PC-9 (cell line): ENCODE data around the gene THAP8. TPM values are rescaled to one million over a fixed set of nuclear protein-coding genes. Genes with fewer than 3 reads are reported as not detected.

ENCODE experiments used
- BruUV-seq: library from RNA; stranded (reverse); fragments of 400-500 nt; replicated peaks from 2 replicates; lab custom pipeline; 2021; lab: Mats Ljungman, UMichigan
- CTCF ChIA-PET: fragments of 300-600 bp; sonication (Branson Sonifier 250); formaldehyde crosslinking; loops from one replicate; lab custom pipeline; 2022; ENCODE audit warnings: antibody characterized with exemption; lab: Charles Lee
- POLR2A ChIA-PET: fragments of 300-600 bp; sonication (Branson Sonifier 250); formaldehyde crosslinking; loops from one replicate; lab custom pipeline; 2022; ENCODE audit warnings: antibody characterized with exemption; ENCODE audit not compliant: unreplicated experiment; lab: Charles Lee
- DNase-seq, 2 experiments: peaks; one replicate each; pipeline versions ENCODE4 v3.0.0 to v3.0.0-alpha.2; 2015 to 2022; ENCODE audit warnings: mixed read lengths in 1 of 2
- H2AFZ ChIP-seq: fragments of 200-600 bp; sonication (generic); 2 replicates; pipeline ENCODE4 v1.8.1; 2017; ENCODE audit warnings: antibody characterized with exemption
- H3F3A ChIP-seq: fragments of 200-600 bp; sonication (generic); 2 replicates; pipeline ENCODE4 v1.8.1; 2017; ENCODE audit warnings: antibody characterized with exemption, mild to moderate bottlenecking, low read depth; ENCODE audit not compliant: insufficient read depth
- H3K27ac ChIP-seq: fragments of 200-600 bp; sonication (generic); 2 replicates; pipeline ENCODE4 v1.6.1; 2016; ENCODE audit warnings: mixed run types
- H3K27me3 ChIP-seq: fragments of 200-600 bp; sonication (generic); 2 replicates; pipeline ENCODE4 v1.6.1; 2016; ENCODE audit warnings: low read depth, mixed run types; ENCODE audit not compliant: insufficient read depth
- H3K36me3 ChIP-seq: fragments of 200-600 bp; sonication (generic); 2 replicates; pipeline ENCODE4 v1.6.1; 2016; ENCODE audit warnings: low read depth, mixed run types
- H3K4me1 ChIP-seq: fragments of 200-600 bp; sonication (generic); replicated peaks from 2 replicates; pipeline ENCODE4 v1.6.1; 2016; ENCODE audit warnings: mixed run types; ENCODE audit not compliant: insufficient read depth
- H3K4me2 ChIP-seq: fragments of 200-600 bp; sonication (generic); 2 replicates; pipeline ENCODE4 v1.6.1; 2017; ENCODE audit warnings: mixed run types
- H3K4me3 ChIP-seq: fragments of 200-600 bp; sonication (generic); 2 replicates; pipeline ENCODE4 v1.6.1; 2016; ENCODE audit warnings: mixed run types
- H3K79me2 ChIP-seq: fragments of 200-600 bp; sonication (generic); 2 replicates; pipeline ENCODE4 v1.6.1; 2017; ENCODE audit warnings: low read depth, mixed run types
- H3K9me2 ChIP-seq: fragments of 200-600 bp; sonication (generic); 2 replicates; pipeline ENCODE4 v1.8.1; 2017; ENCODE audit warnings: mild to moderate bottlenecking; ENCODE audit not compliant: insufficient read depth
- H3K9me3 ChIP-seq: fragments of 200-600 bp; sonication (generic); 2 replicates; pipeline ENCODE4 v1.8.1; 2016; ENCODE audit warnings: low read depth; ENCODE audit not compliant: insufficient read depth
- H4K20me1 ChIP-seq: fragments of 200-600 bp; sonication (generic); 2 replicates; pipeline ENCODE4 v1.8.1; 2017; ENCODE audit not compliant: insufficient read depth
- EZH2 ChIP-seq: fragments of 200-600 bp; sonication (generic); IDR thresholded peaks from 2 replicates; pipeline ENCODE4 v1.8.0; 2017; ENCODE audit warnings: antibody characterized with exemption, low read depth
- intact Hi-C: fragments of 100-400 bp; cut with micrococcal nuclease; formaldehyde crosslinking; loops from one replicate; pipeline ENCODE4 v1.10.0; 2022; ENCODE audit not compliant: unreplicated experiment
- total RNA-seq: library from RNA; stranded (reverse); gene quantifications from 2 replicates; pipeline ENCODE4 v1.2.3, GENCODE V29; 2021
- TF ChIP-seq, protein P1 (sequence below): fragments of 200-600 bp; sonication (generic); conservative IDR thresholded peaks from 2 replicates; pipeline ENCODE4 v1.6.1; 2017; ENCODE audit warnings: mixed run types, antibody characterized with exemption, mild to moderate bottlenecking, moderate library complexity

THAP8 gene
- total RNA-seq, 1 experiment from 2014 or later, result 5.2 TPM

- intact Hi-C loops, result no loop called here
- TF ChIP-seq, protein P1, sequence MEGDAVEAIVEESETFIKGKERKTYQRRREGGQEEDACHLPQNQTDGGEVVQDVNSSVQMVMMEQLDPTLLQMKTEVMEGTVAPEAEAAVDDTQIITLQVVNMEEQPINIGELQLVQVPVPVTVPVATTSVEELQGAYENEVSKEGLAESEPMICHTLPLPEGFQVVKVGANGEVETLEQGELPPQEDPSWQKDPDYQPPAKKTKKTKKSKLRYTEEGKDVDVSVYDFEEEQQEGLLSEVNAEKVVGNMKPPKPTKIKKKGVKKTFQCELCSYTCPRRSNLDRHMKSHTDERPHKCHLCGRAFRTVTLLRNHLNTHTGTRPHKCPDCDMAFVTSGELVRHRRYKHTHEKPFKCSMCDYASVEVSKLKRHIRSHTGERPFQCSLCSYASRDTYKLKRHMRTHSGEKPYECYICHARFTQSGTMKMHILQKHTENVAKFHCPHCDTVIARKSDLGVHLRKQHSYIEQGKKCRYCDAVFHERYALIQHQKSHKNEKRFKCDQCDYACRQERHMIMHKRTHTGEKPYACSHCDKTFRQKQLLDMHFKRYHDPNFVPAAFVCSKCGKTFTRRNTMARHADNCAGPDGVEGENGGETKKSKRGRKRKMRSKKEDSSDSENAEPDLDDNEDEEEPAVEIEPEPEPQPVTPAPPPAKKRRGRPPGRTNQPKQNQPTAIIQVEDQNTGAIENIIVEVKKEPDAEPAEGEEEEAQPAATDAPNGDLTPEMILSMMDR, result no peak
- TF ChIP-seq EZH2, result no peak
- ChIA-PET POLR2A (no interaction called here), CTCF (no interaction called here)
- Histone ChIP-seq H3K9me3 (no peaks in the 10 kb centered on the region), H2AFZ (no peak overlapping the region), H3K79me2 (no peaks in the 10 kb centered on the region), H3K4me2 (no peak overlapping the region), H4K20me1 (no peaks in the 10 kb centered on the region), H3K27me3 (no peaks in the 10 kb centered on the region), H3K36me3 (no peaks in the 10 kb centered on the region), H3F3A (no peaks in the 10 kb centered on the region), H3K4me3 (no peak overlapping the region), H3K4me1 (no peaks in the 10 kb centered on the region), H3K27ac (no peak overlapping the region), H3K9me2 (no peaks in the 10 kb centered on the region)
- BruUV-seq, result no TSS peak
- no peak for DNase-seq
Measured at GRCh38 chr19:36097036-36097435, 43.0 kb upstream of the THAP8 start.

DNA sequence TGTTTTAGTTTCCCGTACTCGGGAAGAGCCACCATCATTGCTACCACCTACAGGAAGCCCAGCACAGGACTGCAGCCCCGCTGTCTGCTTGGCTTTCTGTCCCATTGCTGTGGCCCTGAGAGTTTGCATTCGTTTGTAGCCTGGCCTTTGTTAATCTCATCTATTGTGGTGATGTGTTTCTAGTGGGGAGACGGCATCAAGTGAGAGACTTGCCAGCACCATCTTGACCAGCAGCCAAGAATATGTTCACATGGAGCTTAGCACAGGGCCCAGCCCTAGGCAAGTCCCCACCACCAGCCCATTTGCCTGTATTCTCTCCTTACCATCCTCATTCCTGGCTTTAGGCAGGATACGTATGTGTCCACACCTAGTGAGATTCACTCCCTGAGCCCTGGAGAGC lies 39.6 kb upstream of the THAP8 start:
- no peak for DNase-seq
- Histone ChIP-seq H4K20me1 (no peaks in the 10 kb centered on the region), H3K36me3 (no peaks in the 10 kb centered on the region), H3F3A (no peaks in the 10 kb centered on the region), H3K27ac (no peak overlapping the region), H3K4me2 (no peak overlapping the region), H3K9me2 (no peaks in the 10 kb centered on the region), H3K79me2 (no peaks in the 10 kb centered on the region), H2AFZ (no peak overlapping the region), H3K27me3 (no peaks in the 10 kb centered on the region), H3K4me1 (no peaks in the 10 kb centered on the region), H3K9me3 (no peaks in the 10 kb centered on the region), H3K4me3 (no peak overlapping the region)
- no TSS peak for BruUV-seq
- ChIA-PET POLR2A (interaction anchor here (0.6 kb wide), 1 partner anchor 12 kb away, joined by 5 read pairs; no protein-coding TSS in a partner anchor), CTCF (no interaction called here)
- intact Hi-C loops, result no loop called here
- TF ChIP-seq, protein P1, result no peak
- TF ChIP-seq EZH2, result no peak

GRCh38 chr19:36093146-36093662 lies 39.1 kb upstream of the THAP8 start:
- ChIA-PET POLR2A (no interaction called here), CTCF (no interaction called here)
- no peak overlapping the region for H3K4me3 ChIP-seq
- H3K36me3 ChIP-seq, result 0 out of 2 replicates have a peak, but pooled peaks cover 2% of the 10 kb centered on the region
- H3K9me2 ChIP-seq, result no peaks in the 10 kb centered on the region
- no peaks in the 10 kb centered on the region for H3K4me1 ChIP-seq
- H3K27ac ChIP-seq, result no peak overlapping the region
- H4K20me1 ChIP-seq, result no peaks in the 10 kb centered on the region
- H3K79me2 ChIP-seq, result no peaks in the 10 kb centered on the region
- no TSS peak for BruUV-seq
- no peaks in the 10 kb centered on the region for H3K27me3 ChIP-seq
- no peak for DNase-seq
- H3K9me3 ChIP-seq, result no peaks in the 10 kb centered on the region
- TF ChIP-seq EZH2, result no peak
- TF ChIP-seq, protein P1, result no peak
- H2AFZ ChIP-seq, result no peak overlapping the region
- H3K4me2 ChIP-seq, result no peak overlapping the region
- H3F3A ChIP-seq, result no peaks in the 10 kb centered on the region
- intact Hi-C loops, result no loop called here
